Myocyte (in vitro differentiated cells): Measurements from ENCODE around the gene HK2. TPM values are rescaled to one million over a fixed set of nuclear protein-coding genes. Genes with fewer than 3 reads are reported as not detected.
A peak's percentile ranks its signal among the peaks of the same experiment; 100 is the strongest.
"Not testable (repeated sequence)": the region's sequence is repeated elsewhere in the genome, so short reads cannot be mapped to it uniquely, and the experiment has no call there.

Source experiments
- DNase-seq: peaks from one replicate; pipeline ENCODE4 v3.0.0-alpha.2; 2012; ENCODE audit warnings: low read depth
- polyA plus RNA-seq: library from polyadenylated mRNA; unstranded; fragments of >200 nt; gene quantifications from one replicate; pipeline ENCODE4 v1.2.1, GENCODE V29; 2012; ENCODE audit warnings: missing spikeins
- total RNA-seq: library from RNA; depleted of rRNA; stranded (reverse); fragments of >200 nt; gene quantifications from 2 replicates; pipeline ENCODE4 v1.2.3, GENCODE V29; 2014

HK2 gene
- total RNA-seq, result 7.0 and 8.3 TPM in 2 replicates
- polyA plus RNA-seq, result 9.1 TPM

DNA sequence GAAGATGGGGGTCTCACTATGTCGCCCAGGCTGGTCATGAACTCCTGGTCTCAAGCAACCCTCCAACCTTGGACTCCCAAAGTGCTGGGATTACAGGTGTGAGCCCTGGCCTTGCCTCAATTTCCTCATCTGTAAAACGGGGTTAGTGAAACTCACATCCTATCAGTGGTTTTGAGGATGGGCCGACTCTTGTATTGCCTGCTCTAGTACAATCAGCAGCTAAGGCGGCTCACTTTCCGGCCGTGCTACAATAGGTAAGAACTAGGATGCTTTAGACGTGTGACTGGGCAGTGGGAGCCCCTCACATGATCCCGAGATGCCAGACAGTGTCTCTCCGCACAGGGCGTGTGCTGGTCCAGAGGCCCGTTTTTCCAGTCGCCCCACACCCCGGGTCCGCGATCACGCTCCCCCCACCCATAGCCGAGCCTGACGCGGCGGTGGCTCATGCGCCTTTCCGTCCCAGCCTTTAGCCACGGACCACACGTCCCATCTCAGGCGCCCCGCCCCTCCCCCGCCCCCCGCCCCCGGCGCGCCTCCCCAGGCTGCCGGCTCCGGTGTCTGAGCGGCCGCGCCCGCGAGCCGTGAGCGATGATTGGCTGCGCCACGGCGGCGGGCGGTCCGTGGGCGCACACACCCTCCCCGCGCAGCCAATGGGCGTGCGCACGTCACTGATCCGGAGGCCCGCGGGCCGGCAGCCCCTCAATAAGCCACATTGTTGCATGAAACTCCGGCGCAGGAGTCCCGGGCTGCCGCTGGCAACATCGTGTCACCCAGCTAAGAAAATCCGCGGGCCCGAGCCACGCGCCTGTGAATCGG, at the start of gene HK2:
TSS of gene HK2 (plus strand) at position 710 of the 816 bp plus-strand sequence. CDS start 454 bp downstream, outside the sequence.
- peak; percentile 88 for DNase-seq

DNA sequence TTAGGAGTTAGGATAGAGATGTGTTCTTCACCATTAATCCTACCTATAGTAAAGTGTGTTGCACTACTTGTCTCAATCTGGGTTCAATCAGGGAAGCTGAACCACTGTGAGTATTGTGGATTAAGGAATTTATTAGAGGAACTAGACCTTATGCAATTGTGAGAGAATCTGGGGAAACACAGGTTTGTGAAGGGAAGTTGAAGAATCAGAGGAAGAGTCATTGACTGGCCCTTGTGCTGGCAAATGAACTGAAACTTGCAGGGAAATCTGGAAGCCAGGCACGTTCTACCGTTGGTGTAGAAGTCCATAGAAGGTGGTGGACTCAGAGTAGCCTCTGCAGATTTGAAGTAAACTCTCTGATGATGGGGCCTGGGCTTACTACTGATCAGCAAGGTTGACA, 44.7 kb upstream of the HK2 start:
- no peak for DNase-seq

DNA sequence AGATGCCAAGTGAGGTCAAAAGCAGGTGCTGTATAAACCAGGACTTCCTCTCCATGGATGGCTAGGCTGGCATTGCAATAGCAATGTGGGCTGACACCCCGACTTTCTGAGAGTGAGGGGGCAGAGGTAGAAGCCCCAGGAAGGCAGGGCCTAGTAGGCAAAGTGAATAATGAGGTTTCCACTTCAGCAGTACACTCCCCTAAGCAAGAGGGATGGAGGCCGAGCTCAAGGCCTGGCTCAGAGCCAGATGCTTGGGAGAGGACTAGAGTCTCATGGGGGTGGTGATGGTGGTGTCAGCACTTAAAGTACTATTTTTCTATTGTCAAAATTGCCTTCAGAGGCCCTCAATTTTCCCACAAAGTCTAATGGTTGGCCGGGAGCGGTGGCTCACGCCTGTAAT, 41.6 kb upstream of the HK2 start:
- no peak for DNase-seq

GRCh38 chr2:74794878-74795277, 39.0 kb upstream of the HK2 start:
- not testable (repeated sequence) for DNase-seq

DNA sequence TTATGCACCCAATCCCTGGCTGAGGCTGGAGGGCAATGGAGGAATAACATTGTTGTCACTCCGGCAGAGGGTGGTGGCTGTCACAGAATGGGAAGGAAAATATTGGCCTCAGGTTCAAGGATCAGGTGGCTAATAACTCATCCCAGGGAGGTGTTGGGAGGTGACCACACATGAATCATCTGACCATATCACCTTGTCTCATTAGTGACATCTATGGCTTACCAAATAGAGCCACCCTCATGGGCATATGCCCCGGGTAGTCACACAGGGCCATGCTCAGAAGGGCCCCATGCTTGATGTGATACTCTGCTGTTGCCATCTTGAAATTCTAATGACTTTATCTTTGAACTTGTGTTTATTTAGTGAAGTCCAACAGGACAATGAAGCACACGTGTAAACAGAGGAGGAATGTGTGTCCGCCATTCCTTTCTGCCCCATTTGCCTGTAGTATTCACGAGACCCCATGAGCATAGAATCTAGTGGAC, 27.5 kb upstream of the HK2 start:
- no peak for DNase-seq

- DNase-seq, result no peak
Measured at GRCh38 chr2:74806920-74807319, 27.0 kb upstream of the HK2 start.

GRCh38 chr2:74812787-74813590, 20.9 kb upstream of the HK2 start:
- DNase-seq, result no peak

DNA sequence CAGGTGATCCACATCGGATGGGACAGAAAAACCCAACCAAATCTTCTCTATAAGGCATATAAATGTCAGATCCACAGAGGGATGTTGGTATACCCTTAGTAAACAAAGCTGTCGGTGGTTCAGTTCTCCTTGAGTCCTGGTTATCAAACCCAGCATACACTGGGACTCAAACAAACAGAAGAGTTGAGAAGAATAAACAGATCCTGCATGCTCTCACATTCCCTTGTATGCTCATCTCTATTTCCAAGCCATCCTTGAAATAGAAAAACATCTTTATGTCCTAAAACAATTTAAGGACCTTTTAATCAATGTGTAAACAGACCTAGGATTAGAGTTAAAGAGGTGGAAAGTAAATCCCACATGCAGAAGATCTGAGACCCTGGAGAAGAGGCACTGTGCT, 19.8 kb upstream of the HK2 start:
- no peak for DNase-seq

- peak; percentile 63 for DNase-seq
Measured at GRCh38 chr2:74815941-74816340, 18.0 kb upstream of the HK2 start.

- DNase-seq, result no peak
Measured at GRCh38 chr2:74816540-74817303, 17.2 kb upstream of the HK2 start.

DNA sequence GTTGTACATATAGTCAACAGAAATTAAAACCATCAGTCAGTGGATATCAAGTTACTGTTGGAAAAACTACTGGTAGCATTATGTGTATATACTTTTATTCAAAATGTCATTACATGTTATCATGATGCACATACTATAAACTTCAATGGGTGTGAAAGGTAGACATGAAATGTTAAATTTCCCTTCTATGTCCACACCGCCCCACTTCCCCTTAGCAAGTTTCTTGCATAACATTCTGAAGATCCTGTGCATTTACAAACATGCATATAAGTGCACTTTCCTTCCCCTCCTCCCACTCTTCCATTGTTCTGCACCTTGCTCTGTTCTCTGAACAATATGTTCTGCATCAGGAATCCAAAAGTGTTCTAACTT, 16.6 kb upstream of the HK2 start:
- DNase-seq, result no peak

DNA sequence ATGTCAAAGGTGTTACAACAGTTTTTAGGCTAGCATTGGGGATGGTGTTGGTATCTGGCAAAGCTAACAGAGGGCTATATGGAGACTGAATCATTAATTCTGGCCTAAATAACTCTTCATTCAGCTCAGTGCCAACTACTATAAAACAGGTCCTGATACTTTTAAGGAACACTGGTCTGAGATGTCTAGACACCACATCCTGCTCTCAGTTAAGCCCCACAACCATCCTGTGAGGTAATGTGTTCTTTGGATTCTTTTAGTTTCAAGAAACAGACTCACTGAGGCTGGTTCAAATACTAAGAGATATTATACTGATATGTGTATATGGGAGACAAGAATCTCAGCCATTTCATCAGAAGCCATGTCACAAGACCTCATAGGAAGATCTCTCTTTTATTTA, 14.2 kb upstream of the HK2 start:
- DNase-seq, result no peak

- DNase-seq, result peak; percentile 71
Measured at GRCh38 chr2:74821177-74822126, 12.5 kb upstream of the HK2 start.

- no peak for DNase-seq
Measured at GRCh38 chr2:74822771-74823566, 11.0 kb upstream of the HK2 start.

DNA sequence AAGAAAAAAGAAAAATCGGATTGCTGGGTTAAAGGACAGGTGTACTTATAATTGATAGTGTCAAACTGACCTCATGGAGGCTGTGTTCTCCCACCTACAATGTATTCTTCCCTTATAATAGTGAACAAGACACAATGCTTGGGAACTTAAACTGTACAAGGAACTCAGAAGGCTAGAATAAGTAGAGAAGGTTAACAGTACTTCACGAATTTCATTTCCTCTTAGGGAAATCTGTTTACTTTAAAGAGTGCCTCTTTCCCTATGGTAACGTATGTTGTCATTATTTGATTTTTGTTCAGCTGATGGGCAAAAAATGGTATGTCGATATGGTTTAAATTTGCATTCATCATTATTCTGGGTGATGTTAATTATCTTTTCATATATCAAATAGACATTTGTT, 9.2 kb upstream of the HK2 start:
- no peak for DNase-seq

DNA sequence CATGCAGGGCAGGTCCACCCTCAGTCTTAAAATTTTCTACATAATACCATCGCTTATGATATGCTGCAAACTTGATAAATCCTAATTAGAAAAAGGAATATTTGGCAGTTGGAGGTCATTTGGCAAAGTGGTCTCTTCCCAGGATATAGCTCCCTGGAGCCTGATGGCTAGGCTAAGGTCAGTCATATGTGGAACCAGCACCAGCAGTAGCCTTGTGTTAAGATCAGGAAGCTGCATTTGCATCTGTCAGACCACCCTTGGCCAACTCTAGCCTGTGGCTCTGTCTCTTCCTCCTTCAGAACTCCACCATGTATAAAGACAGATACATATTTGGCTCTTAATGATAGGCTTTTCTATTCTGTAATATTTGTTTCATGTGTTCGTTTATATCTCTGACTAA, 5.4 kb upstream of the HK2 start:
- DNase-seq, result no peak

GRCh38 chr2:74831693-74832530, 2.0 kb upstream of the HK2 start:
- DNase-seq, result no peak

DNA sequence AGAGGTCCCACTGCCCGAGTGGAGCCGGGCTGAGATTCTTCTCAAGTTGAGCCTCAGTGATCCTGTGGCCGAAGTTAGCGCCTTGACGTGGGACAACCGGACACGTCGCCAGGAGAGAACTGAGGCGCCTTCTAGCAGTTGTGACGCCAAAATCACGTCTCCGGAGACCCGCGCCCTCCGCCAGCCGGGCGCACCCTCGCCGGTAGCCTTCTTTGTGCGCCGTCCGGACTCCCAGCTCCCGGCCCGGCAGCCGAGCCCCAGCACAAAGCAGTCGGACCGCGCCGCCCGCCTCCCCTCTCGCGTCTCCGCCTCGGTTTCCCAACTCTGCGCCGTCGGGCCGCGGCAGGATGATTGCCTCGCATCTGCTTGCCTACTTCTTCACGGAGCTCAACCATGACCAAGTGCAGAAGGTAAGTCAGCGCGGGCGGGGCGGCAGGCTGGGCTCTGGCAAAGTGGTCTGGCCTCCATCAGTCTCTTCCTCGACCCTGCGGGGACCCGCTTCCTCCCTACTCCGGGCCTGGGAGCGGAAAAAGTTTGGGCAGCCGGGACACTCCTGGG, 386 bp downstream of the HK2 start:
- DNase-seq, result peak; percentile 28
